ENCODE data around the gene ADGRA1. TPM values are rescaled to one million over a fixed set of nuclear protein-coding genes. Genes with fewer than 3 reads are reported as not detected.
A peak's percentile ranks its signal among the peaks of the same experiment; 100 is the strongest.

The ADGRA1 gene
- total RNA-seq, 4 donors from 2014 or later, result not detected

DNA sequence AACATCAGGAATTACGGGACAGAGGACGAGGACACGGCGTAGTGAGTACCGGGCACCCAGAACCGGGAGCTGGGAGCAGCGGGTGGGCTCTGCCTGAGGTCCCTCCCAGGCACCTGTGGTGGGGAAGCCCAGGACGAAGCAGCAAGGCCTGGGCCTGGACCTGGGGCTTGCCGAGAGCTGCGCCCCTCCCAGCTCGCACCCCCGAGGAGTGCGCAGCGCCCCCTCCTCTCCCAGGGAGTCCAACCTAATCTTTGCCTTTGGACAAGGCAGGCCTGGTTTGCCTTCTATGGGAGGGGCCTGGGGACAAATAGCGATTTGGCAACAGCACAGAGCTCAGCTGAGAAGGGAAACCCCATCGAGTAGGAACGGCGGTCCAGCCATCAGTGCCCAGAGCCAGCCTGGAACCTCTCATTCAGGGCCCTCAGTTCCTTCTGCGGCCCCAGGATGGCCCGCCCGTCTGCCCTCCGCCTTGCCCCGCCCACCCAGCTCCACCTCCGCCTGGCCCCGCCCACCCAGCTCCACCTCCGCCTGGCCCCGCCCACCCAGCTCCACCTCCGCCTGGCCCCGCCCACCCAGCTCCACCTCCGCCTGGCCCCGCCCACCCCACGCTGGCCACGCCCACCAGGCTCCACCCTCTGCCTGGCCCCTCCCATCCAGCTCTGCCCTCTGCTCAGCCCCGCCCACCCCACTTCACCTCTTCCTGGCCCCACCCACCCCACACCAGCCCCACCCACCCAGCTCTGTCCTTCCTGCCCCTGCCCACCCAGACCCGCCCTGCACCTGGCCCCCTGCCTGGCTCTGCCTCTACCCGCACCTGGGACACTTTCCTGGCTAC lies 39.8 kb downstream of the ADGRA1 start:
- Histone ChIP-seq H3K36me3 (no peaks in the 10 kb centered on the region), H3K4me1 (no peaks in the 10 kb centered on the region), H3K27me3 (no peaks in the 10 kb centered on the region), H3K9me3 (no peaks in the 10 kb centered on the region), H3K27ac (no peak overlapping the region), H3K4me3 (no peak overlapping the region)
- DNase-seq, result peak in 1 of 3 donors; percentile 41
- TF ChIP-seq, protein P1, sequence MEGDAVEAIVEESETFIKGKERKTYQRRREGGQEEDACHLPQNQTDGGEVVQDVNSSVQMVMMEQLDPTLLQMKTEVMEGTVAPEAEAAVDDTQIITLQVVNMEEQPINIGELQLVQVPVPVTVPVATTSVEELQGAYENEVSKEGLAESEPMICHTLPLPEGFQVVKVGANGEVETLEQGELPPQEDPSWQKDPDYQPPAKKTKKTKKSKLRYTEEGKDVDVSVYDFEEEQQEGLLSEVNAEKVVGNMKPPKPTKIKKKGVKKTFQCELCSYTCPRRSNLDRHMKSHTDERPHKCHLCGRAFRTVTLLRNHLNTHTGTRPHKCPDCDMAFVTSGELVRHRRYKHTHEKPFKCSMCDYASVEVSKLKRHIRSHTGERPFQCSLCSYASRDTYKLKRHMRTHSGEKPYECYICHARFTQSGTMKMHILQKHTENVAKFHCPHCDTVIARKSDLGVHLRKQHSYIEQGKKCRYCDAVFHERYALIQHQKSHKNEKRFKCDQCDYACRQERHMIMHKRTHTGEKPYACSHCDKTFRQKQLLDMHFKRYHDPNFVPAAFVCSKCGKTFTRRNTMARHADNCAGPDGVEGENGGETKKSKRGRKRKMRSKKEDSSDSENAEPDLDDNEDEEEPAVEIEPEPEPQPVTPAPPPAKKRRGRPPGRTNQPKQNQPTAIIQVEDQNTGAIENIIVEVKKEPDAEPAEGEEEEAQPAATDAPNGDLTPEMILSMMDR (IDR thresholded peaks at IDR 0.05), result no peak
- no peak for TF ChIP-seq POLR2A (IDR thresholded peaks at IDR 0.05)

DNA sequence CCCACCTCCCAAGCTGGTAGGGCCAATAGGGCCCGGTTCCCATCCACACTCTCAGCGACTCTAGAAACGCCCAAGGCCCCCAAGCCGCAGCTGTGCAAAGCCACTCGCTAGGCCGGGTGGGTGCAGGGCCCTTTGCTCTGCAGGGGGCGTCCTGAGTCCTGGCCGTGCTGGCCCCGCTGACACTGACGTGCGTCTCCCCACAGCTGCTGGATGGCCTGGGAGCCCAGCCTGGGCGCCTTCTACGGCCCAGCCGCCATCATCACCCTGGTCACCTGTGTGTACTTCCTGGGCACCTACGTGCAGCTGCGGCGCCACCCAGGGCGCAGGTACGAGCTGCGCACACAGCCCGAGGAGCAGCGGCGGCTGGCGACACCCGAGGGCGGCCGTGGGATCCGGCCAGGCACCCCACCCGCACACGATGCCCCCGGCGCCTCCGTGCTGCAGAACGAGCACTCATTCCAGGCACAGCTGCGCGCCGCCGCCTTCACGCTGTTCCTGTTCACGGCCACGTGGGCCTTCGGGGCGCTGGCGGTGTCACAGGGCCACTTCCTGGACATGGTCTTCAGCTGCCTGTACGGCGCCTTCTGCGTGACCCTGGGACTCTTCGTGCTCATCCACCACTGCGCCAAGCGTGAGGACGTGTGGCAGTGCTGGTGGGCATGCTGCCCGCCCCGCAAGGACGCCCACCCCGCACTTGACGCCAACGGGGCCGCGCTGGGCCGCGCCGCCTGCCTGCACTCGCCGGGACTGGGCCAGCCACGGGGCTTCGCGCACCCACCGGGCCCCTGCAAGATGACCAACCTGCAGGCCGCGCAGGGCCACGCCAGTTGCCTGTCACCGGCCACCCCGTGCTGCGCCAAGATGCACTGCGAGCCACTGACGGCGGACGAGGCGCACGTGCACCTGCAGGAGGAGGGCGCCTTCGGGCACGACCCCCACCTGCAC lies 40.7 kb downstream of the ADGRA1 start:
- DNase-seq, result peak in 1 of 3 donors; percentile 43

DNA sequence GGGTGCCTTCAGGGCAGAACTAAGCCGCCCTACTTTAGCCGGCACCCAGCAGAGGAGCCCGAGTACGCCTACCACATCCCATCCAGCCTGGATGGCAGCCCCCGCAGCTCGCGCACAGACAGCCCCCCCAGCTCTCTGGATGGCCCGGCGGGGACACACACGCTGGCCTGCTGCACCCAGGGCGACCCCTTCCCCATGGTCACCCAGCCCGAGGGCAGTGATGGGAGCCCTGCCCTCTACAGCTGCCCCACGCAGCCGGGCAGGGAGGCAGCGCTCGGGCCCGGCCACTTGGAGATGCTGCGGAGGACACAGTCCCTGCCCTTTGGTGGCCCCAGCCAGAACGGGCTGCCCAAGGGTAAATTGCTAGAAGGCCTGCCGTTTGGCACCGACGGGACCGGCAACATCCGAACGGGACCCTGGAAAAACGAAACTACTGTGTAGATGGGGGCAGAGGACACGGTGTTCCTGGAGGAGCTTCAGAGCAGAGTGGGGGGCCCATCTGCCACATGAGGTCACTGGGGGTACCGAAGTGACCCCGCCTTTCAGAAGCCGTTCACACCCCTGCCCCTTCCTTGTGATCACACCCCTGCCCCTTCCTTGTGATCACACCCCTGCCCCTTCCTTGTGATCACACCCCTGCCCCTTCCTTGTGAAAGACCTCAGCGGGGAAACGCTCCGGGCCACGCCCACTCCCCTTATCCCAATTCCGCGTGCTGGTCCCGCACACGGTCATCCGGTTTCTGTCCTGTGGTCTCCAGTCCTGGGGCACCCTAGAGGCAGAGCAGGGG lies 41.5 kb downstream of the ADGRA1 start:
- H3K36me3 ChIP-seq, result no peaks in the 10 kb centered on the region
- TF ChIP-seq, protein P1 (IDR thresholded peaks at IDR 0.05), result no peak
- H3K4me3 ChIP-seq, result no peak overlapping the region
- H3K4me1 ChIP-seq, result no peaks in the 10 kb centered on the region
- DNase-seq, result peak in 2 of 3 donors; percentile 10 to 38
- no peaks in the 10 kb centered on the region for H3K9me3 ChIP-seq
- no peak overlapping the region for H3K27ac ChIP-seq
- H3K27me3 ChIP-seq, result no peaks in the 10 kb centered on the region

More for the DNA sequence above, 40.7 kb downstream of the ADGRA1 start:
- Histone ChIP-seq H3K4me1 (no peaks in the 10 kb centered on the region), H3K27ac (no peak overlapping the region), H3K27me3 (no peaks in the 10 kb centered on the region), H3K36me3 (no peaks in the 10 kb centered on the region), H3K4me3 (no peak overlapping the region), H3K9me3 (no peaks in the 10 kb centered on the region)
- no peak for TF ChIP-seq POLR2A (IDR thresholded peaks at IDR 0.05)
- TF ChIP-seq, protein P1 (IDR thresholded peaks at IDR 0.05), result no peak

DNA sequence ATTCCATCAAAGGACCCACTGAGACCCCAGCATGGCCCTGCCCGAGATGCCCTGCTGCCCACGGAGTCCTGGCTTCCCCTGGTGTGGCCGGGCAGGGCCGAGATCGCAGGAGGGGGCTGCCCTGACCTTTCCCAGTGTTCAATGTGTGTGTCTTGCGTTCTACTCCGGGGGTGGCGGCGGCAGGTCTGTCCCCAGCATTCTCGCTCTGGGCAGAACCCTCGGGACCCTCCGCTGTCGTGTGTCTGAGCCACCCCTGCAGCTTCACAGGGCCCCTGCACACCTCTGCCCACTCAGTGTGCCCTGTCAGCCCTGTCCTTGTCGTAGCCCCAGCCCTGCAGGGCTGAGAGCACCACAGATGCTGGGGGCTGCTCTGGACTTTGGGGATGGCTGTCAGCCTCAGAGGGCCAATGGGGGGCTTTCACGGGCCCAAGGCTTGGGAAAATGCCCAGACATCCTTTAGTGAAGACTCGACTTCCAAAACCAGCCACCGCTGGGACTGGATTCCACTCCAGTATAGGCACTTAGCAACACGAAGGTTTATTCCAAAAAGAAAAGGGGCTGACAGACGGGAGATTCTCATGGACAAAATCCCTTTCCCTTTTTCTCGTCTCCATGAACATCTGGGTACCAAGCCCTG lies 42.3 kb downstream of the ADGRA1 start:
- H3K9me3 ChIP-seq, result no peaks in the 10 kb centered on the region
- H3K27ac ChIP-seq, result no peak overlapping the region
- no peak overlapping the region for H3K4me3 ChIP-seq
- TF ChIP-seq, protein P1 (IDR thresholded peaks at IDR 0.05), result no peak
- TF ChIP-seq POLR2A (IDR thresholded peaks at IDR 0.05), result no peak
- H3K4me1 ChIP-seq, result no peaks in the 10 kb centered on the region
- H3K36me3 ChIP-seq, result no peaks in the 10 kb centered on the region
- H3K27me3 ChIP-seq, result no peaks in the 10 kb centered on the region
- peak in 2 of 3 donors; percentile 30 for DNase-seq

DNA sequence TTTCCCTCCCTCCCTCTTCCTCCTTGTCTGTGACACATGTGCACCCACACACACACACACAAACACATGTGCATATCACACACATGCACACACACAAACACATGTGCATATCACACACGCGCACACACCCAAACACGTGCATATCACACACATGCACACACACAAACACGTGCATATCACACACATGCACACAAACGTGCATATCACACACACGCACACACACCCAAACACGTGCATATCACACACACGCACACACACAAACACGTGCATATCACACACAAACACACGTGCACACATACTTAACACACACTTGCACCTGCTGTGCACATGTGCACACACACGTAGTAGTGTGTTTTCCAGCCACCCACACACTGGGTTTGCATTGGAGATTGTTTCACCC lies 42.9 kb downstream of the ADGRA1 start:
- DNase-seq, result peak in 1 of 3 donors; percentile 0
- no peak overlapping the region for H3K4me3 ChIP-seq
- H3K36me3 ChIP-seq, result no peaks in the 10 kb centered on the region
- TF ChIP-seq POLR2A (IDR thresholded peaks at IDR 0.05), result no peak
- TF ChIP-seq, protein P1 (IDR thresholded peaks at IDR 0.05), result no peak
- H3K4me1 ChIP-seq, result no peaks in the 10 kb centered on the region
- no peaks in the 10 kb centered on the region for H3K9me3 ChIP-seq
- no peak overlapping the region for H3K27ac ChIP-seq
- H3K27me3 ChIP-seq, result no peaks in the 10 kb centered on the region
